Activated T-helper 2 cell treated with anti-CD3 and anti-CD28 coated beads, Interferon-gamma antibody, Interleukin-2, Interleukin-4, amounts not matched to agents 10 μg/mL and 5 μg/mL and 100 μg/mL, durations not matched to agents 14 hours and 24 hours and 36 hours (primary cell): ENCODE measurements around the gene COL21A1. TPM values are rescaled to one million over a fixed set of nuclear protein-coding genes. Genes with fewer than 3 reads are reported as not detected.

ENCODE experiments used
- DNase-seq: peaks from one replicate; pipeline ENCODE4 v3.0.0; 2021; ENCODE audit warnings: low spot score
- H3K27ac Mint-ChIP-seq: one replicate; pipeline ENCODE4 v1.8.0; 2021; ENCODE audit warnings: mixed read lengths
- H3K27me3 Mint-ChIP-seq: one replicate; pipeline ENCODE4 v1.8.0; 2021; ENCODE audit warnings: low read depth, mixed read lengths
- H3K36me3 Mint-ChIP-seq: one replicate; pipeline ENCODE4 v1.8.0; 2021; ENCODE audit warnings: low read depth, mixed read lengths
- H3K4me1 Mint-ChIP-seq: one replicate; pipeline ENCODE4 v1.8.0; 2021; ENCODE audit warnings: low read depth, mixed read lengths
- H3K4me3 Mint-ChIP-seq: one replicate; pipeline ENCODE4 v1.8.0; 2021; ENCODE audit warnings: low read depth, mild to moderate bottlenecking, moderate library complexity, mixed read lengths
- H3K9me3 Mint-ChIP-seq: one replicate; pipeline ENCODE4 v1.8.0; 2021; ENCODE audit warnings: mixed read lengths
- intact Hi-C: fragments of 100-400 bp; cut with micrococcal nuclease; formaldehyde crosslinking; loops from one replicate; pipeline ENCODE4 v1.15.1; 2023
- total RNA-seq: library from RNA; stranded (reverse); gene quantifications from 2 replicates; pipeline ENCODE4 v1.2.3, GENCODE V29; 2022

COL21A1 gene
- total RNA-seq, 1 donor from 2014 or later, result not detected

DNA sequence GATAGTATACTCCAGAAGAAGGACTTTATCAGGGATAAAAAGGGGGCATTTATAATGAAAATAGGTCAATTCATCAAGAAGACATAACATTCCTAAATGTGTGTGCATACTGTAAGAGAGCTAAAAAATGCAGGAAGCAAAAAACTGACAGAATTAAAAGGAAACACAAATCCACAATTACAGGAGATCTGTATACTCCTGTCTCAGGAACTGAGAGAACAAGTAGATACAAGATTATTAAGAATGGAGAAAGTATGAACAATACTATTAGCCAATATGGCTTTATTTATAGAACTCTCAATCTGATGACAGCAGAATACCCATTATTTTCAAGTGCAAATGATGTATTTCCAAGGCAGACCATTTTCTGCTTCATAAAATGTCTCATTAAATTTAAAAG lies 204.3 kb downstream of the COL21A1 start:
- Mint-ChIP-seq H3K9me3 (no peaks in the 10 kb centered on the region), H3K4me1 (no peaks in the 10 kb centered on the region), H3K36me3 (no peaks in the 10 kb centered on the region), H3K4me3 (no peak overlapping the region), H3K27me3 (no peaks in the 10 kb centered on the region), H3K27ac (no peak overlapping the region)
- intact Hi-C loops, result no loop called here
- DNase-seq, result no peak

DNA sequence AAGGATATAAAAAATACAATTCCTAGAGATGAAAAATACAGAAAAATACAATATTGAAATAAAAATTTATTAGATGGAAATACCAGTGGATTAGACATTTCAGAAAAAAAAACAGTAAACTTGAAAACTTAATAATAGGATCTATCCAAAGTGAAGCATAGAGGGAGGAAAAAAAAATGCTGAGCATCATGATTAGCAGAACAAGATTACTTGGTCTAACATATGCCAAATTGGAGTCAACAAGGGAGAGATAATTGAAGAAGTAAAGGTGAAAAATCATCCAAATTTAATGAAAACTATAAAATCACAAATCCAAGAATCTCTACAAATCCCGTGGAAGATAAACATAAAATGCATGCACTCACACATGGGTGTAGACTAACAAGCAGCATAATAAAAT lies 205.8 kb downstream of the COL21A1 start:
- H3K27me3 Mint-ChIP-seq, result no peaks in the 10 kb centered on the region
- no peak overlapping the region for H3K4me3 Mint-ChIP-seq
- H3K27ac Mint-ChIP-seq, result no peak overlapping the region
- intact Hi-C loops, result no loop called here
- H3K4me1 Mint-ChIP-seq, result no peaks in the 10 kb centered on the region
- no peaks in the 10 kb centered on the region for H3K36me3 Mint-ChIP-seq
- DNase-seq, result no peak
- H3K9me3 Mint-ChIP-seq, result no peaks in the 10 kb centered on the region

DNA sequence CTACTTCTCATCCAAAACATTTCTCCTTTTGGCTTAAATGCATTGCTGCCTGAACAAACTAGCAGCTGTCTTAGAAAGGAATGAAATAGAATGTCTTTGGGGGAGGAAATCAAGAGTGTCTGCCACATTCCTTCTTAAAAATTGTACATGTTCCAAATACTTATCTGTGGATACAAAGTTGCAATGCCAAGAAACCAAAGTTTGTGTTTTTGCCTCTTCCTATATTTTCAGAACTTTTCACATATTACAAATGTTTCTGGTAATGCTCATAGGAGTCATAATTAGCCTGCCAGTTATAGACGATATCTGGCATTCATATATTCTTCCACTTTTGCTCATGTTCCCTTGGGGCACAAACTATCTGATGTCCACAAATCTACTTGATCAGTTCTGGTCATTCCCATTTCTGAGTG lies 206.5 kb downstream of the COL21A1 start:
- no peaks in the 10 kb centered on the region for H3K36me3 Mint-ChIP-seq

DNA sequence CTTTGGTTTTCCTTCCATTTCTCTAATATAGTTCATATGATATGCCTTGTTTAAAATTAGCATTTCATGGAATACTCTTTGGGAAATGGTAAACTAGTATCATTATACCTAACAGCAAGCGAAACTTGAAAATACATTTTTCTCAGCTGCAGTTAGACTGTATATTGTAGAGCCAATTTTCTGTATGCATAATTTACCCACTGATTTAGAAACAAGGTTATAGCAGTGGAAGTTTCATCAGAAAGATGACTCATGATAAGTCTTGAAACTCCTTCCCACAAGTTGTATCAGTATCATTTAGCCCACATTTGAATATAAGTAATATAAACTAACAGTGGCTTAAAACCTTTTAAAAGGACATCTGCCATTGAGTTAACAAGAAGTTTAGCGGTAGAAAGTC lies 207.2 kb downstream of the COL21A1 start:
- Mint-ChIP-seq H3K27me3 (no peaks in the 10 kb centered on the region), H3K4me1 (no peaks in the 10 kb centered on the region), H3K27ac (no peak overlapping the region), H3K36me3 (no peaks in the 10 kb centered on the region), H3K4me3 (no peak overlapping the region), H3K9me3 (no peaks in the 10 kb centered on the region)
- DNase-seq, result no peak
- intact Hi-C loops, result no loop called here

More for the DNA sequence above, 206.5 kb downstream of the COL21A1 start:
- Mint-ChIP-seq H3K4me3 (no peak overlapping the region), H3K9me3 (no peaks in the 10 kb centered on the region), H3K27me3 (no peaks in the 10 kb centered on the region), H3K27ac (no peak overlapping the region), H3K4me1 (no peaks in the 10 kb centered on the region)
- intact Hi-C loops, result no loop called here
- DNase-seq, result no peak

DNA sequence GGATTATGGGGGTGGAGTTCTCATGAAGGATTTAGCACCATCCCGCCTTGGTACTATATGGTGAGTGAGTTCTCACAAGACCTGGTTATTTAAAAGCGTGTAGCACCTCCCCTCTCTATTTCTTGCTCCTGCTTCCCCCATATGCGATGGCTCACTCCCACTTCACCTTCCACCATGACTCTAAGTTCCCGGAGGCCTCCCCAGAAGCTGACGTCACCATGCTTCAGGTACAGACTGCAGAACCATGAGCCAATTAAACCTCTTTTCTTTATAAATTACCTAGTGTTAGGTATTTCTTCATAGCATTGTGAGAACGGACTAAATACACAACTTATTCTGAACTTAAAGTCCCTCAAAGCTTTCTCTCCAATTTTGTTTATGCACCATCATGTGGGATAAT lies 208.6 kb downstream of the COL21A1 start:
- Mint-ChIP-seq H3K4me3 (no peak overlapping the region), H3K9me3 (no peaks in the 10 kb centered on the region)
- no peak for DNase-seq

DNA sequence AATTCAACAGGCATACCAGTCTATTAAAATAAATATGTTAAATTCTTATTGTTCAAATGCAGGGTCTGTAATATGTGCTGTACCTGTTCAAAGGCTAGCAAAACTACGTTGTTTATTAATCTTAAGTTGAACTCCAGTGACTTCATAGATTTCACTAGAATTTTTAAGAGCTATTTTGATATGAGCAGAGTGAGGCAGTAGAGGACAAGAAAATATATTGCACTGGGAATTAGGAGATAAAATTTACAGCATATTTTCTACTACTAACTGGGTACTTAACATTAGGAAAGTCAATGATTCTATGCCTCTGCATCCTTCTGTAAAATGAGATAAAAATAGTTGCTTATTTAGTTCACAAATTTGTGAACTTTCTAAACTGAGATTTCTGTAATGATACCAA lies 209.8 kb downstream of the COL21A1 start:
- no peaks in the 10 kb centered on the region for H3K9me3 Mint-ChIP-seq
- H3K36me3 Mint-ChIP-seq, result no peaks in the 10 kb centered on the region
- H3K27me3 Mint-ChIP-seq, result no peaks in the 10 kb centered on the region
- intact Hi-C loops, result no loop called here
- no peaks in the 10 kb centered on the region for H3K4me1 Mint-ChIP-seq
- no peak for DNase-seq
- H3K4me3 Mint-ChIP-seq, result no peak overlapping the region
- no peak overlapping the region for H3K27ac Mint-ChIP-seq

More for the DNA sequence above, 208.6 kb downstream of the COL21A1 start:
- no peaks in the 10 kb centered on the region for H3K36me3 Mint-ChIP-seq
- intact Hi-C loops, result no loop called here
- no peaks in the 10 kb centered on the region for H3K4me1 Mint-ChIP-seq
- H3K27ac Mint-ChIP-seq, result no peak overlapping the region
- no peaks in the 10 kb centered on the region for H3K27me3 Mint-ChIP-seq

DNA sequence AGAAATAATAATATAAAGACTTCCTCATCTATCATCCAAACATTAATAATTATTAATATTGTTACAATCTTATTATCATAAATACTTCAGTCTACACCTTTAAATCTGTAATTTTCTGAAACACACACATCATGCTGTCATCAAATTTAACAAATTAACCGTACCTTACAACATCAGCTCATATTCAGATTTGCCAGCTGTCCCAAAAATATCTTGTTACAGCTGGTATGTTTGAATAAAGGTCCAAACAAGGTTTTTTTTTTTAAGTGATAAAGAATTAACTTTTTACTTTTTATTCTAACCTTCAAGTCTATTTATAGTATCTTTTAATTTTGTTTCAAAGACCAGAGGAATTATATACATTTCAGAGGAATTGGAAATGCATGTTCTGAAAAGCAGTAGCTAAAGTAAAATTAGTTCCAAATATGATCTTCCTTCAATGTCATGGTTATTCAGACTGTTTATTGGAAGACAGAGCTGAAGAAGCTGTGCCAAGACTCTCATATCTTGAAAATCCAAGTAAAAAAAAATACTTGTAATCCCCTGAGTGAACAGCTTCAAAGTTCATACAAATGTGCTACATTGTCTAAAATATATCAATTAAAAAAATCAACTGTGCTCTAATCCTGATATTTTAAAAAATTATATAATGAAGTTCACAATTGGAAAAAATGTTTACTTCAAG lies 210.3 kb downstream of the COL21A1 start:
- intact Hi-C loops, result no loop called here
- no peak overlapping the region for H3K27ac Mint-ChIP-seq
- H3K9me3 Mint-ChIP-seq, result no peaks in the 10 kb centered on the region
- H3K36me3 Mint-ChIP-seq, result no peaks in the 10 kb centered on the region
- DNase-seq, result no peak
- no peak overlapping the region for H3K4me3 Mint-ChIP-seq
- H3K27me3 Mint-ChIP-seq, result no peaks in the 10 kb centered on the region
- no peaks in the 10 kb centered on the region for H3K4me1 Mint-ChIP-seq

DNA sequence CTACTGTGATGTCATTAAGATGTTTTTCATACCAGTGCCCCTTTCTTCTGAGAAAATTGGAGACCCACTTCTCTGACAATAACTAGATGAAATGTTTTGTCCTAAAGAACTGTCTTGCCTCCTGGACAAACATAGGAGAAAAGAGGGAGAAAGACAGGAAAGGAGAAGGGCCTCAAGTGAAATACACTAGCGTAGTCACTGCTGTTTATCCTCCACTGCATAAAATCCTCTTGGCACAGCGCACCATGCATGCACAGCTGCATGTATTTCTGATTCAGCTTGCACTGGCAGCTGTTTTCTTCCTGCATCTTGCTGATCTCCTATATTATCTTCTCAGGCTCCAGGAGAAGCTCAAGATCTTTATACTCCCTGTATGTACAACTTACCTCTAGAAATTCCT lies 214.0 kb downstream of the COL21A1 start:
- DNase-seq, result no peak
- no peaks in the 10 kb centered on the region for H3K36me3 Mint-ChIP-seq
- H3K27ac Mint-ChIP-seq, result no peak overlapping the region
- no peaks in the 10 kb centered on the region for H3K4me1 Mint-ChIP-seq
- H3K4me3 Mint-ChIP-seq, result no peak overlapping the region
- H3K9me3 Mint-ChIP-seq, result no peaks in the 10 kb centered on the region
- H3K27me3 Mint-ChIP-seq, result no peaks in the 10 kb centered on the region
- intact Hi-C loops, result no loop called here

DNA sequence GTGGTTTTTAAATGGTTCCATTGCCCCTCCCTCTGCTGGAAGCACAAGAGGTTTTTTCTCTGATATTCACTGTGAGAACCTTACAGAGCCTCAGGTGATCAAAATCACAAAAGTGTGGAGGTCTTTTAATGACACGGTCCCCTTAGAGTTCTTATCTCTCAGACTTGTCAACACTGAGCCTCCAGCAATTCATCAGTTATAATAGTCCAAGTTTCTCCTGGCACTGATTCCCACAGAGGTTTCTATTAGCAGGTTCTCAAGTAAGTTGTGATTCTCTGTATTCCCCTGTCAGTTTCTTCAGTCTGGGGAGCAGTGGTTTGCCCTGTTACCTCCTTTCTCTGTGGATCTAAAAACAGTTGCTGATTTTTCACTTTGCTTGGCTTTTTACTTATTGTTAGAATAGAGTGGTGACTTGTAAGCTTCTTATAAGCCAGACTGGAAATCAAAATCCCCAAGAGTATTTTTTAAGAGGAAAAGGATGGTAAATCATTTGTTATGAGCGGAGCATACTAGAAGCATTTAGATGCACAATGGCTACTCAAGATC lies 214.6 kb downstream of the COL21A1 start:
- no peaks in the 10 kb centered on the region for H3K27me3 Mint-ChIP-seq
- no peak overlapping the region for H3K4me3 Mint-ChIP-seq
- H3K4me1 Mint-ChIP-seq, result no peaks in the 10 kb centered on the region
- no peak for DNase-seq
- H3K27ac Mint-ChIP-seq, result no peak overlapping the region
- no peaks in the 10 kb centered on the region for H3K9me3 Mint-ChIP-seq
- H3K36me3 Mint-ChIP-seq, result no peaks in the 10 kb centered on the region
- intact Hi-C loops, result no loop called here

DNA sequence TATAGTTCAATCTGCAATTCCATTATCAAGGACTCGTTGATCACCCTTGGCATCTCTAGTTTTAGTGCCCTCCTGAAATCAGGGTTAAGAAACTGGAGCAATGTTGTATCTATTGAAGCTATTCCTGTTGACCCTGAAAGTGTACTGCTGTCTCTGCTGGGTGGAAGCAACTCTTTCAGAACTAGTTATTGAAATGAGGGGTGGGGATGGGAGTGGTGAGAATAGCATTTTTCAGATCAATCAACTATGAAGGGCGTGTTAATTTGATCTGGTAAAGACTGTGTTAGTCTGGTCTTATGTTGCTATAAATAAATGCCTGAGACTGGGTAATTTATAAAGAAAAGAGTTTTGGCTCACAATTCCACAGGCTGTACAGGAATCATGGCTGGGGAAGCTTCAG lies 219.5 kb downstream of the COL21A1 start:
- no peaks in the 10 kb centered on the region for H3K36me3 Mint-ChIP-seq
- no peaks in the 10 kb centered on the region for H3K27me3 Mint-ChIP-seq
- no peaks in the 10 kb centered on the region for H3K9me3 Mint-ChIP-seq
- H3K4me3 Mint-ChIP-seq, result no peak overlapping the region
- intact Hi-C loops, result no loop called here
- H3K27ac Mint-ChIP-seq, result no peak overlapping the region
- no peaks in the 10 kb centered on the region for H3K4me1 Mint-ChIP-seq
- no peak for DNase-seq

DNA sequence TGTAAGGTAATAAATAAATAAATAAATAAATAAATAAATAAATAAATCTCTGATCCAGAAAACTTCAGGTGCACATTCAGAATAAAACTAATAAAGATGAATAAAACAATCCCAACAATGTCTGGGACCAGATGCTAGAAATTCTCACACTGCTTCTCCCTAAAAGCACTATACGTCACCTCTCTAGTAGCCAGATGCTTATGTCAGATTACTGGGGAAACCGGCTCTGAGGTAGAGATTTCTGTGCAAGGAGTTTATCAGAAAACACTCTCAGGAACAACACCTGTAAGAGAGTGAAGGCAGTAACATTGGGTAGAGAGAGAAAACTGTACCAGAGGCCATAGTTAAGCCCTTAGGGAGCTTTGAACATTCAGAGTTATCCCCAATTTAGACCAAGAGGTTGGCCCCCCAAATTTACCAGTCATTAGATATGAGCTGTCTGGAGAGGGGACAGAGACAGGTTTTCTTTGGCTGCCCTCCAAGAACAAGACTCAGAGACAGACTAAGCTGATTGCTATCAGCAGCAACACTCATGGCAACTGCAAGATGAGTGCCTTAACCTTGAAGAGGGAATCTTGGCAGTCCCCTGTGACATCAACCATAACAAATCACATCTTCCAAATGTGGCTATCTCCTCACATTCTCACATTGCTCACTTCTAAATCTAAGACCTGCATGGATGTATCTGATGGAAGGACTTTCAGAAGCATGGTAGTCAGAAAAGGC lies 220.8 kb downstream of the COL21A1 start:
- H3K4me1 Mint-ChIP-seq, result no peaks in the 10 kb centered on the region
- no peak for DNase-seq

DNA sequence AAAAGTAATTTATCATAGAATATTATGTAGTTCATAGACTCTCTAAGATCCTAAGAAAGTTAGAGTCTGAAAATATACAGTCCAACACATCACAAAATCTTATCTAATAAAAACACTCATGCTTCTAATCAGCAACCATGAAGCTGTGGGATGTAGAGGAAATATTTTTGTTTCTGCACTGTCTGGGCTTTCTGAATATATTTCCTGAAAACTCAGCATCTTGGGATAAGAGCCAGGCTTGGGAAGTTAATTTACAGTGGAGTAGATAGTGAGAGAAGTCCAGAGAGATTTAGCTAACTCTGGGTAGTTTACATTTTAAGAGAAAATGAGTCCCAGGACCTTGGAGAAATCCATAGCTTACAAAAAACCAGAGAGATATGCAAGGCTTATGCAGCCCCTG lies 221.6 kb downstream of the COL21A1 start:
- Mint-ChIP-seq H3K36me3 (no peaks in the 10 kb centered on the region), H3K27me3 (no peaks in the 10 kb centered on the region), H3K4me1 (no peaks in the 10 kb centered on the region), H3K27ac (no peak overlapping the region), H3K4me3 (no peak overlapping the region), H3K9me3 (no peaks in the 10 kb centered on the region)
- intact Hi-C loops, result no loop called here
- no peak for DNase-seq

More for the DNA sequence above, 220.8 kb downstream of the COL21A1 start:
- Mint-ChIP-seq H3K36me3 (no peaks in the 10 kb centered on the region), H3K27me3 (no peaks in the 10 kb centered on the region), H3K9me3 (no peaks in the 10 kb centered on the region), H3K4me3 (no peak overlapping the region), H3K27ac (no peak overlapping the region)
- intact Hi-C loops, result no loop called here

DNA sequence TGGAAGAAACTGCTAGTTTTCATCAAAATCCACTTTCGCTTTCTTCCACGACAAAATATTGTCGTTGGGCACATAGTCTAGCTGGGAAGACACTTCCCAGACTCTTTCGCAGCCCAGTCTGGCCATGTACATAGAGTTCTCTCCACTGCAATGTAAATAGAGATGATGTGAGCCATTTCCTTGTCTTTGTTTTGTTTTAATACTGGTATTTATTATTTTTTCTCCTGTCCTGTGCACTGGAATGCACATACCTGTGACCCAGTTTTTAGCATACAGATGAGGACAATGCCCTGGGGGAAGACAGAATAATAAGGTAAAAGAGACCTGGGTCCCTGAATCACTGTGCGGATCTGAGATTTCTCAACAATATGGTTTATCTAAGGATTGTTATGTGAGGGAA lies 222.4 kb downstream of the COL21A1 start:
- no peaks in the 10 kb centered on the region for H3K9me3 Mint-ChIP-seq
- no peak overlapping the region for H3K27ac Mint-ChIP-seq
- intact Hi-C loops, result no loop called here
- H3K4me1 Mint-ChIP-seq, result no peaks in the 10 kb centered on the region
- no peak overlapping the region for H3K4me3 Mint-ChIP-seq
- no peak for DNase-seq
- no peaks in the 10 kb centered on the region for H3K36me3 Mint-ChIP-seq
- H3K27me3 Mint-ChIP-seq, result no peaks in the 10 kb centered on the region
